Superior temporal gyrus (tissue), 1 donor: Measurements from ENCODE around the gene TMEM131.

Experiments used
- DNase-seq: peaks from one replicate; pipeline ENCODE4 v3.0.0-alpha.2; 2016; ENCODE audit errors: extremely low spot score

The TMEM131 gene

DNA sequence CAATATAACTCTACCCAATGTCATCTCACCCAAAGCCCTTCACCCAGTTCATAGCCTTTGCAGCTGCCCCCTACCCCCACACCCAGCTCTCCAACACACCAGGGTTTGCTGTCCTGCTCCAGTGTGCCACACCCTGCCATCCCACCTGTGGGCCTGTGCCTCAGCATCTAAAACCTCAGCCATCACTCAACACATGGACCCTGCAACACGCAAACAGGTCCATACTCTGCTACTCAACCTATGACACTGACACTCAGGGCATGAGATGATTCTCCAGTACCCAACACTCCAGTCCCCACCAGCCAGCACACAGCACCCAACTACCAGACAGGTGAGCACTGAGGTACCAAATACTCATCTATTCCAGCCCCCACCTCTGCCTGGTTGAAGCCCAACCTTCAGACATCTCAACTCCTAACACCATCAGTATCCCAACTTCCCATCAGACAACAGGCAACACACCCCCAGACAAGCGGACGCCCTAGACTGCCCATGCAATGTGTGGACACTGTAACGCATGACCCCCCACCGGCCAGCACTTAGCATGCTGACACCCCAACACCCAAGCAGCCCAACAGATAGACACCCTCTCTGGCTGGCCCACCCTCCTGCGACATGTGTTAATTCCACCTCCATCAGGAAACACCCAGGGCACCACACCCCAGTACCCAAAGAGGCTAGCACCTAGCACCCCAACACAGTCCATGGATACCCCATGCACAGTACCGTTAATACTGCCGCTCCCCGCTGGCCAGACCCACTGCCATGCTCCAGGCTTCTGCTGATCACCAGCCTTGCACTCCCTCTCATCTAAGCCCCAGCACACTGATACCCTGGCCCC lies 257.3 kb downstream of the TMEM131 start:
- no peak for DNase-seq

DNA sequence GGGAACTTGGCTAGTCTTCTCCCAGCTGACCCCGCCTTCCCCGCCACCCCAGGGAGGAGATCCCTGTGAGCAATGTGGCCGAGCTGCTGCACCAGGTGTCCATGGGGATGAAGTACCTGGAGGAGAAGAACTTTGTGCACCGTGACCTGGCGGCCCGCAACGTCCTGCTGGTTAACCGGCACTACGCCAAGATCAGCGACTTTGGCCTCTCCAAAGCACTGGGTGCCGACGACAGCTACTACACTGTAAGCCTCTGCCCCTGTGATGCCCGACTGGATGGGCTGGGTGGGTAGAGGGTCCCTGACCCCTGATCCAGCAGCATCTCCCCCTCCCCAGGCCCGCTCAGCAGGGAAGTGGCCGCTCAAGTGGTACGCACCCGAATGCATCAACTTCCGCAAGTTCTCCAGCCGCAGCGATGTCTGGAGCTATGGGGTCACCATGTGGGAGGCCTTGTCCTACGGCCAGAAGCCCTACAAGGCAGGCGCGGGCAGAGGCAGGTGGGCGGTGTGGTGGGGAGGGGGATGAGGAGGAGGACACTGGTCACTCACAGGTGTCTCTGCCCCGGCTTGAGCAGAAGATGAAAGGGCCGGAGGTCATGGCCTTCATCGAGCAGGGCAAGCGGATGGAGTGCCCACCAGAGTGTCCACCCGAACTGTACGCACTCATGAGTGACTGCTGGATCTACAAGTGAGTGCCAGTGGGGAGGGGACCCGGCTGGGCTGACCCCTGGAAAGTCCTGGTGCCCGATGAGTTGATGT lies 258.1 kb downstream of the TMEM131 start:
- DNase-seq = no peak

DNA sequence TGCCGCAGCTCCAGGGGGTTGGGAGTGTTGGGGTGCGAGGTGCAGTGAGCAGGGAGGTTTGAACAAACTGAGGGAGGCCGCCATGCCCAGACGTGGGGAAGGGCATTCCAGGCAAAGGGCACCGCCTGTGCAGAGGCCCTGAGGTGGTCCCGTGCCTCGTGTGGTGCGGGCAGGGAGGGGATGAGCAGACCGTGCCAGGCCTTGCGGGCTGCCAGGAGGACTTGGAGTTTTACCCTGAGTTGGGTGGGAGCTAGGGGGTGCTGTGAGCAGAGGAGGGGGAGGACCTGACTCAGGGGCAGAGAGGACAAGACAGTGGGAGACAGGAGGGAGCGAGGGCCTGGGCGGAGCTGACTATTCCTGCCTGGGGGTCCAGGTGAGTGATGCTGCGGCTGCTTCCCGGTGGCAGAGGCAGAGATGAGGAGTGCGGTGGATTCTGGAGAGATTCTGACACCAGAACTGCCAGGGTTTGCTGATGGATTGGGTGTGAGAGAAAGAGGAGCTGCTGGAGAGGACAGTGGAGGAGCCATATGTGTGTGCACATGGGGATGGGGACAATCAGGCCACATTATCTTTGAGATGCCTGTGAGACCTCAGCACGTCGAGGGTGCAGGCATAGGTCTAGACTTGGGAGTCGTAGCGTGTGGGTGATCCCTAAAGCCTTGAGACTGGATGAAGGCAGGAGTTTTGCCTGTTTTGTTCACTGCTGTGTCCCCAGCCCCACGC lies 259.0 kb downstream of the TMEM131 start:
- DNase-seq = no peak

DNA sequence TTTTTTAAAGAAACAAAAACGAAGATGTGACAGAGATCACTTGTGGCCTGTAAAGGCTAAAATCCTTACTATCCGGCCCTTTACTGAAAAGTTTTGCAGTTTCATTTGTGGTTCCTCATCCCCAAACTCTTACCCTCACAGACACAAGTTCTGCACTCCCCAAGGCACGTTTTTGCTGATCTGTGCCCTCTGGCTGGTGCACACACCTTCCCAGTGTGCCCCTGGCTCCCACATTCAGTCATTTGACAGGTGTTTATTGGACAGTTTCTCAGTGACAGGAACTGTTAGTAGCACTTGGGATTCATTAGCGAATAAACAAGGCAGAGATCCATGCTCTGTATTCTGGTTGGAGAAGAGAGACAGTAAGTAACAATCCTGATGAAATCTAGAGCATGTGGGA lies 259.6 kb downstream of the TMEM131 start:
- no peak for DNase-seq

DNA sequence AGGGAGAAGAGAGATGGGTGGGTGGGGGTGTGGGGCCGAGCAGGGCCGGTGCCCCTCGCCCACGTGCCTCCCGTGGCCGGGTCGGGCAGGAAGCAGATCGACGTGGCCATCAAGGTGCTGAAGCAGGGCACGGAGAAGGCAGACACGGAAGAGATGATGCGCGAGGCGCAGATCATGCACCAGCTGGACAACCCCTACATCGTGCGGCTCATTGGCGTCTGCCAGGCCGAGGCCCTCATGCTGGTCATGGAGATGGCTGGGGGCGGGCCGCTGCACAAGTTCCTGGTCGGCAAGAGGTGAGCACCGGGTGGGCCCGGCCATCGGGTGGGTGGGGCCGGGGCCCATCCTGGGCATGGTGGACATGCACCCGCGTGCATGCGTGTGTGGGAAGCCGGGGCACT lies 260.6 kb downstream of the TMEM131 start:
- DNase-seq = no peak

DNA sequence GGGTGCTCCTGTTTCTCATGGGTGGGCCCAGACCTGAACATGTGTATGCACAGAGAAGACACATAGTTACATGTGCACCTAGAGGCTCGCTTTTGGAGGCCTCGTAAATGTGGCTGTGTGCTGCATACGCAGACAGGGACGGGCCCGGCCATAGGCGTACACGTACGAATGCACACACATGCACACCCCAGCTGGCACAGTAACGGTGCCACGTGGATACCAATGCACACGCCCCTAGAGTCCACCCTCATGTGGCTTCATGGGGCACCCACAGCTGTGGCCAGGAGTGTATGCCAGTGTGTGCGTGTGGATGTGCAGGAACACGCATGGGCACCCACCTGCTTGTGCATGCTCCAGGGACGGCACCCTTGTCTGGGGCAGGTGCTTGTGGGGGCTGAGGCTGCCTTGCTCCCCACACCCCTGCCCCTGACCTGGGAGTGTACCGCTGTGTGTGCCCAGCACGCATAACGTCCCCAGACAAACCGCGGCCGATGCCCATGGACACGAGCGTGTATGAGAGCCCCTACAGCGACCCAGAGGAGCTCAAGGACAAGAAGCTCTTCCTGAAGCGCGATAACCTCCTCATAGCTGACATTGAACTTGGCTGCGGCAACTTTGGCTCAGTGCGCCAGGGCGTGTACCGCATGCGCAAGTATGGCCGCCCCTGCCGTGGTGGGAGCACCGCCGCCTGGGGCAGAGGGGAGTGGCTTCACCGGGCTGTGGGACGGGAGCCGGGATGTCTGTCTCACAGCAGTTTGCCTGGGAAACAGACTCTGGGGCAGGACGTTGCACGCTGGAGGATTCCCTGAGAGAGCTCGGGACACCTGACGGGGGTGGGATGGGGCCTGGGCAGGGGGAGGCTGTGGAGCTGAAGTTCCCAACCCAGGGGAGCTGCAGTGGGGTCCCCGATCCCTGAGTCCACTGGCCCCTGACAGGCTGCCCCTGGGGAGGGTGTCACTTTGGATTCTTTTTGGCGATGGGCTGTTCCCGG lies 261.4 kb downstream of the TMEM131 start:
- DNase-seq = no peak

DNA sequence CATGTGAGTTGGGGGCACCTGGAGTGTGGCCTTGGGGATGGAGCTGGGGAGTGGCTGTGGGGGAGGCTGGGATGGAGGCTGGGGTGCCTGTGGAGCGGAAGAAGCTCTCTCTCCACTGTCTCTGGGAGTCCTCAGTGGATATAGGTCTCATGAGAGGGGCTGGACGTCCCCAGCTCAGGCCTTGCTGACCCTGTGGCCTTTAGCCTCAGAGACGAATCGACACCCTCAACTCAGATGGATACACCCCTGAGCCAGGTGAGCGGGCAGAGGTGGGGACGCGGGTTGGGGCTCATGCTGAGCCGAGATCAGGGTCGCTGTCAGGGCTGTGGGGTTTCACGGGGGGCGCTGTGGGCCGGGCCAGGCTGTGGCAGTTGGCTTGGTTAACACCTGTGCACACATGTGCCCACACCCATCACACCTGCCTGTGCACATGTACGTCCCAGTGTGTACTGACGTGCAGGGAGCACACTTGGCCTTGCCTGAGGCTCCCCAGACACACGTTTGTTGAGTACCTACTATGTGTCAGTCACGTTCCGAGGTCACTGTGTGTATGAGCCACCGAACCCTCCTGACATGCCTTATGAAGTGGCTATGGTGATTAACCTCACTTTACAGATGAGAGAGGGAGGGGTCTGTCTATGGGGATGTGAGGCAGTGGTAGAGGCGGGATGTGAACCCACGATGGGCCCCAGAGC lies 262.3 kb downstream of the TMEM131 start:
- no peak for DNase-seq

DNA sequence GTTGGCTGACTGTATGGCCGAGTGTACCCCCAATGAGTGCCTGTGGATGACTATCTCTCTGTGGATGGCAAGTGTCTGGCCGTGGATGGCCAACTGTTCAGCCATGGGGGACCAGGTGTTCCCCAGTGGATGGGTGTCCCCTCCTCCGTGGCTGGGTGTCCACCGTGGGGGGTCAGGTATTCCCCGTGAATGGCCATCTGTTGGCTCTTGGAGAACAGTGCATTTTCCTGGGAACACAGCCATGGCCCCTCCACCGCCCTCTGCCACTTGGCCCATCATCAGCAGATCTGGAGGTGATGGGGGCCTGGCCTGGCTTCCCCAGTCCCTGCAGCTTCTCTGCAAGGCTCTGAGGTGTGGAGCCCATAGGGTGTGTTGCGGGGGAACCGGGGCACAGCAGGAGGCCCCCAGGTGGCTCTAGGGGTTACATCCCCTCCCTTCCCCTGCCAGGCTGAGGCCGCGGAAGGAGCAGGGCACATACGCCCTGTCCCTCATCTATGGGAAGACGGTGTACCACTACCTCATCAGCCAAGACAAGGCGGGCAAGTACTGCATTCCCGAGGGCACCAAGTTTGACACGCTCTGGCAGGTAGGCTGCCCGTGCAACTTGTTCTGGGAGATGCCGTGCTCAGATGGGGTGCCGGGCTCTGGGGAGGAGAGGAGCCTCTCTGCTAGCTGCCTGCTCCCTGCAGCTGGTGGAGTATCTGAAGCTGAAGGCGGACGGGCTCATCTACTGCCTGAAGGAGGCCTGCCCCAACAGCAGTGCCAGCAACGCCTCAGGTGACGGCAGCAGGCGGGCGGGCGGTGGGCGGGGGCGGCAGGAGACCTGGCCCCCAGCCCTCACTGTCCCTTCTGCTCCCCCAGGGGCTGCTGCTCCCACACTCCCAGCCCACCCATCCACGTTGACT lies 263.1 kb downstream of the TMEM131 start:
- no peak for DNase-seq

DNA sequence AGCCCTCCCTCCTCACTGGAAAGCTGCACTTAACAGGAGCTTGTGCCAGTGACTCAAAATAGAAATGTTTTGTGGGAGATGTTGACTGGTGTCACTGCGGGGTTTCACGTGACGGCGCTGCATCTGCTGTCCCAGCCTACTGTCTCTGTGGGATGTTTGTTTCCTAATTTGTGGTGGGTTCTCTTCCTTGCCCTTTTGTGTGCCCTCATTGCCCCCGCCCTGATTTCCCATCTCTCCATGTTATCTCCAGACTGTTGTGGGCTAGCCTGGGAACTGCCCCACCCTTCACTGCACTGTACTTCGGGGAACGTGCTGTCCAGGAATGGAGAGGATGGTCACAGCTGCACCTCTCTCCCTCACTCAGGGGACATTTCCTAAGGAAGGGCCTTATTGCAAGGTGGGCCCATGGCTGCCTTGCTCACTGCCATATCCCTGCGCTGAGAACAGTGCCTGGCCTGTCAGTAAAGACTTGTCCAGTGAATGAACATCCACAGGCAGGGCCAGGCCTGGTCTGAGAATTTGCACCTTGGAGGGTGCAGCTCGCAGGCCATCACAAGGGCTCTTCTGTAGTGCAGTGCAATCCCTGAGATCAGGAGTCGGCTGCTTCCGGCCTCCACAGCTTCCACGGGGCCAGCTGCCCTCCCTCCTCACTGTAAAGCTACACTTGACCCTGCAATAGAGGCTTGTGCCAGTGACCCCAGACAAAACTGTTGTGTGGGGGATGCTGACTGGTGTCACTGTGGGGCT lies 264.3 kb downstream of the TMEM131 start:
- no peak for DNase-seq

DNA sequence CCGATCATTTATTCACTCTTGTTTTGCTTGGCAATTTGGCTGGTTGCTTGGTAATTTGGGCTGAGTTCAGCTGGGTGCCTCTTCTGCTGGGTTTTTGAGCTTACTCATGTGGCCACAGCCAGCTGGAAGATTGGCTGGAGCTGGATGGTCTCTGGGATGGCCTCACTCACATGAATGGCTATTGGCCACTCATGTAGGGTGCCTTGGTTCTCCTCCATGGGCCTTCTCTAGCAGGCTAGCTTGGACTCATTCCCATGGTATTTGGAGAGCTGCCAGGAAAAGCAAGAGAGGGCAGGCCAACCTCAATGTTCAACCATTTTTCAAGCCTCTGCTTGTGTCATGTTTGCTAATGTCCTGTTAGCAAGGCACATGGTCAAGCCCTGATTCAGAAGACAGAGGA lies 265.5 kb downstream of the TMEM131 start:
- DNase-seq = no peak

DNA sequence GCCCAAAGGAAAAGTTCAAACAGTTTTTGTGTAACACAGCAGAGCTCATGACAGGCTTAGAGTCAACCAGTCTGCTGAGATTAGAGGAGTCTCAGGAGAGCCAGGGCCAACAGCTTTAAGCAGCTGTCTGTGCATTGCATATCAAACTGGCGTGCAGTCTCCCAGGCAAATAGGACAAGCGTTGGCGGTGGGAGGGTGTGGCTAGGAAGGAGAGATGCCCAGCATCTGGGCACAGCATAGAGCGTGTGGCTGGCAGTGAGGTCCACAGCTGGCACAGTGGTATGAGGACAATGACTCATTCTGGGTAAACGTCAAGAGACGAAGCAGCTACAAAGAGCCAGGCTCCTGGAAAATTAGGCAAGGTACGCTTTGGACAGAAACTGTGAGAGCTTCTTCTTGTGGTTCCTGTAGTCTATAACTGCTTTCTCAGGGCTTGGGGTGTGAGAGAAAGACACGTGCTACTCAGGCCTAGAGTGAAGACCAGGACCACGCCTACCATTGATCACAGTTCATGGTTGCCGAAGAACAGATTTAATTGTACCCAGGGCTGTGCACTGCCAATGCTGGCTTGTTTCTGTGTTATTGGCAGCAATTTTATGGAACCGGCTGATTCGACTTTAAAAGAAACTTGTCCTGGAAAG lies 267.5 kb downstream of the TMEM131 start:
- peak; percentile 25 for DNase-seq

DNA sequence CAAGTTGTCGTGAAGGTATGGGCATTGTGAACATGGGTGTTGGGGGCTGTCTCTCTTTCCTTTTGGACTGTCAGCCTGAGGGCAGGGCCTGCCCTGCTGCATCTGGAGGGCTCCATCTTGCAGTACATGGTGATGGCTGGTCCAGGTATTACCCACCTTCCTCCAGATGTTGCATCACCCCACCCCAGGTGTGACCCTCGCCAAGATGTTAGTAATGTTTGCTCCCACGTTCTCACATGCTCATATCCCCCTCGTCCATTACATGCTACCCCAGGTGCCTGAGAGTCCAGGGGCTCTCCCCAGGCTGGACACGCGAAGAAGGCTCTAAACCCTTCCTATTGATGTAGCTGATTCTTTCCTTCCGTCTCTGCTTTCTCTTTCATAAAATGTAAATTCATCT lies 268.5 kb downstream of the TMEM131 start:
- DNase-seq = no peak

DNA sequence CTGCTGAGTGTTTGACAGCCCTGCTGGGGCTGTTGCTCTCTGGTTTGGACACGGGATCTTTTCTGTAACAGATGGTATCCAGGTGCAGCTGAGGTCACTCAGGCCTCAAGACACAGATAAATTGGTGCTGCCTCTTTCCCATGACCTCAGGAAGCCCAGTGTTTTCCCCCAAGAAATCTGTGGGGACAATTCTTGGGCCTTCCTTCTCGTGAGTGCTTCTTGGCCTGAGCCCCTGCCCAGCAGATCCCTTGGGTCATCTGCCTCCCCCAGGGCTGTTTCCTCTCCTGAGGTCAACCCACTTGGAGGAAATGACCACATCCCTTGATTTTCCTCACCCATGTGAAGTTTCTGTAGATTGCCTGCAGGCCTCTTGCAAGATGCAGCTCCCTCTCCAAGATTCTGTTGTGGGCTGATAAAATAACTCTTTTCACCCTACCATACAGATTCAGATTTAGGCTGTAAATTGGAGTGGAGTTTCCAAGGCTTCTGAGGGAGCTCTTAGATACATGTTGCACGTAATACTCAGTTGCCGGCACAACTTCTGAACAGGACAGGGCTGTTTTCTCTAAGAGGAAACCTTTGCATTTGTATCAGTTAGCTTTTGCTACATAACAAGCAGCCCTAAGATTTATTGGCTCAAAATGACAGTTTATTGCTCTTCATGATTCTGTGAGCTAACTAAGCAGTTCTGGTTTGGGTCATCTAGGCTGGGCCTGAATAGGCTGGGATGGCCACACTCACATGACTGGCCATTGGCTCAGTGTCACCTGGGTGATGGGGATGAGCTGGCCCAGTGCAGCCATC lies 269.3 kb downstream of the TMEM131 start:
- no peak for DNase-seq

DNA sequence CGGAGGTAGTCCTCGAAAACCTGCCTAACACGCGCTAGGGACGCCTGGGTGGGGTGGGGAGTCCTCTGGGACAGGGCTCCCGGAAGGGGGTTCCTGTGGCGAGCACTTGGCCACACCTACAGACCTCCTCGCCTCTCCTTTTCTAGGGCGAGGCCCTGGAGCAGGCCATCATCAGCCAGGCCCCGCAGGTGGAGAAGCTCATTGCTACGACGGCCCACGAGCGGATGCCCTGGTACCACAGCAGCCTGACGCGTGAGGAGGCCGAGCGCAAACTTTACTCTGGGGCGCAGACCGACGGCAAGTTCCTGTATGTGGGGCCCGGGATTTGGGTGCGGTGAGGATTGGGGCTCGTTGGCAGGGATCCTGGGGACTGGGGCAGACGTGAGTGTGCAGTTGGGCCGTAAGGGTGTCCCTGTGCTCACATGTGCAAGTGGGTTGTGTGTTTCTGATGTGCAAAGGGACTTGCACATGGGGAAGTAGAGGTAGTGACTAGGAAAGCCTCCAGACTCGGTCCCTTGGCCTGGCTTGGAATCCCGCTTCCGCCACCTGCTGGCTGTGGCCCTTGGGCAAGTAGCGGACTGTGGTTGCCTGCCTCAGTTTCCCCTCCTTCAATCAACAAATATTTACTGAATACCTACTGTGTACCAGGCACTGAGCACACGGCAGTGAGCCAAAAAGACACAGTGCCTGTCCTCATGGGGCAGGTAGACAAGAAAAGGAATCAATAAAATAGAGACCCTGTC lies 270.6 kb downstream of the TMEM131 start:
- DNase-seq = no peak

DNA sequence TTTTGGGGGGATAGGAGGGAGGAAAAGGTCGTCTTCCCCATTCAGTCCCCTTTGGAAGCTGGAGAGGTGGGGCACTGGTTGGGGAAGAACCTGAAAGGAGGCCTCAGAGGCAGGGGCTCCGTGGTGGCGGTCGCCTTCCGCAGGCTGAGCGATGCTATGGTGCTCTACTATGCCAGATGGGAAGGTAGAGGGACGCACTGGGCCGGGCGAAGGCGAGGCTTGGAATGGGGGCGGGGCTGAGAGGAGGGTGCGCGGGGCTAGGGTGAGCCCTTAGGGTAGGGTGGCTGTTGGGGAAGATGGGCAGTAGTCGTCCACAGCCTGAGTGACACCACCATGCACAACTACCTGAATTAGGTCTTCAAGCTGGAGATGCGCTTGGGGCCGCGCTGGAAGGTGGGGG lies 271.2 kb downstream of the TMEM131 start:
- no peak for DNase-seq

DNA sequence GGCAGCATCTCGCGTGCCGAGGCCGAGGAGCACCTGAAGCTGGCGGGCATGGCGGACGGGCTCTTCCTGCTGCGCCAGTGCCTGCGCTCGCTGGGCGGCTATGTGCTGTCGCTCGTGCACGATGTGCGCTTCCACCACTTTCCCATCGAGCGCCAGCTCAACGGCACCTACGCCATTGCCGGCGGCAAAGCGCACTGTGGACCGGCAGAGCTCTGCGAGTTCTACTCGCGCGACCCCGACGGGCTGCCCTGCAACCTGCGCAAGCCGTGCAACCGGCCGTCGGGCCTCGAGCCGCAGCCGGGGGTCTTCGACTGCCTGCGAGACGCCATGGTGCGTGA lies 271.7 kb downstream of the TMEM131 start:
- DNase-seq = no peak
